ENCODE results near the gene MARK4.

GRCh38 chr19:45217193-45217956 lies 33.7 kb upstream of the MARK4 start:
- TF ChIP-seq, protein P1, sequence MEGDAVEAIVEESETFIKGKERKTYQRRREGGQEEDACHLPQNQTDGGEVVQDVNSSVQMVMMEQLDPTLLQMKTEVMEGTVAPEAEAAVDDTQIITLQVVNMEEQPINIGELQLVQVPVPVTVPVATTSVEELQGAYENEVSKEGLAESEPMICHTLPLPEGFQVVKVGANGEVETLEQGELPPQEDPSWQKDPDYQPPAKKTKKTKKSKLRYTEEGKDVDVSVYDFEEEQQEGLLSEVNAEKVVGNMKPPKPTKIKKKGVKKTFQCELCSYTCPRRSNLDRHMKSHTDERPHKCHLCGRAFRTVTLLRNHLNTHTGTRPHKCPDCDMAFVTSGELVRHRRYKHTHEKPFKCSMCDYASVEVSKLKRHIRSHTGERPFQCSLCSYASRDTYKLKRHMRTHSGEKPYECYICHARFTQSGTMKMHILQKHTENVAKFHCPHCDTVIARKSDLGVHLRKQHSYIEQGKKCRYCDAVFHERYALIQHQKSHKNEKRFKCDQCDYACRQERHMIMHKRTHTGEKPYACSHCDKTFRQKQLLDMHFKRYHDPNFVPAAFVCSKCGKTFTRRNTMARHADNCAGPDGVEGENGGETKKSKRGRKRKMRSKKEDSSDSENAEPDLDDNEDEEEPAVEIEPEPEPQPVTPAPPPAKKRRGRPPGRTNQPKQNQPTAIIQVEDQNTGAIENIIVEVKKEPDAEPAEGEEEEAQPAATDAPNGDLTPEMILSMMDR (conservative IDR thresholded peaks at IDR 0.05): no peak
- no peak for TF ChIP-seq EZH2 (IDR thresholded peaks at IDR 0.05; ENCODE audit: low read depth)
